Tibial nerve (tissue), 4 donors: ENCODE data around the gene PDGFA. TPM values are rescaled to one million over a fixed set of nuclear protein-coding genes. Genes with fewer than 3 reads are reported as not detected.
A peak's percentile ranks its signal among the peaks of the same experiment; 100 is the strongest.

Source experiments
- DNase-seq, 2 donors: peaks; one replicate each; pipeline ENCODE4 v3.0.0-alpha.2; 2019; ENCODE audit warnings: low spot score in 2 of 2
- H3K27ac ChIP-seq, 4 donors: fragments of 200-600 bp; sonication (generic) in 3 of 4; one replicate each; pipeline ENCODE4 v1.5.1; 2017 to 2019; ENCODE audit warnings: mild to moderate bottlenecking in 1 of 4
- H3K27me3 ChIP-seq, 2 donors: fragments of 200-600 bp; sonication (generic) in 1 of 2; one replicate each; pipeline versions ENCODE4 v1.5.1 to v1.6.0; 2017 to 2019
- H3K36me3 ChIP-seq, 3 donors: fragments of 200-600 bp; sonication (generic); one replicate each; pipeline ENCODE4 v1.5.1; 2018 to 2019
- H3K4me1 ChIP-seq, 4 donors: fragments of 200-600 bp; sonication (generic) in 3 of 4; one replicate each; pipeline ENCODE4 v1.5.1; 2017 to 2019
- H3K4me3 ChIP-seq, 4 donors: fragments of 200-600 bp; sonication (generic) in 3 of 4; one replicate each; pipeline ENCODE4 v1.5.1; 2017 to 2019; ENCODE audit warnings: mild to moderate bottlenecking in 1 of 4, moderate library complexity in 1 of 4
- H3K9me3 ChIP-seq, 4 donors: fragments of 200-600 bp; sonication (generic) in 3 of 4; one replicate each; pipeline ENCODE4 v1.5.1; 2017 to 2019
- EP300 ChIP-seq, 2 donors: sonication (generic); formaldehyde crosslinking; IDR thresholded peaks; one replicate each; pipeline ENCODE4 v1.6.1; 2017; ENCODE audit warnings: antibody characterized with exemption in 2 of 2, mild to moderate bottlenecking in 1 of 2
- POLR2A ChIP-seq, 2 donors: fragments of 450-650 bp; IDR thresholded peaks; one replicate each; pipeline ENCODE4 v1.6.1; 2017; ENCODE audit warnings: antibody characterized with exemption in 2 of 2, mild to moderate bottlenecking in 2 of 2, moderate library complexity in 2 of 2
- WGBS, 2 donors: methylation state at CpG; one replicate each; pipeline ENCODE4 v1.1.5; 2018; 5-methylcytosine and 5-hydroxymethylcytosine counted together
- total RNA-seq, 4 donors: library from RNA; depleted of rRNA; stranded (reverse); fragments of >200 nt; gene quantifications; one replicate each; pipeline ENCODE4 v1.1.0, GENCODE V29; 2016
- TF ChIP-seq, protein P1 (sequence below), 5 experiments: fragments of 200-600 bp in 3 of 5; fragments of 450-650 bp in 2 of 5; sonication (generic) in 3 of 5; IDR thresholded peaks; one replicate each; pipeline ENCODE4 v1.5.1; 2016 to 2019; ENCODE audit warnings: antibody characterized with exemption in 5 of 5, mild to moderate bottlenecking in 3 of 5, moderate library complexity in 2 of 5

The PDGFA gene
- total RNA-seq, 4 donors from 2014 or later, result 33.4 to 84.1 (median 40.6) TPM

DNA sequence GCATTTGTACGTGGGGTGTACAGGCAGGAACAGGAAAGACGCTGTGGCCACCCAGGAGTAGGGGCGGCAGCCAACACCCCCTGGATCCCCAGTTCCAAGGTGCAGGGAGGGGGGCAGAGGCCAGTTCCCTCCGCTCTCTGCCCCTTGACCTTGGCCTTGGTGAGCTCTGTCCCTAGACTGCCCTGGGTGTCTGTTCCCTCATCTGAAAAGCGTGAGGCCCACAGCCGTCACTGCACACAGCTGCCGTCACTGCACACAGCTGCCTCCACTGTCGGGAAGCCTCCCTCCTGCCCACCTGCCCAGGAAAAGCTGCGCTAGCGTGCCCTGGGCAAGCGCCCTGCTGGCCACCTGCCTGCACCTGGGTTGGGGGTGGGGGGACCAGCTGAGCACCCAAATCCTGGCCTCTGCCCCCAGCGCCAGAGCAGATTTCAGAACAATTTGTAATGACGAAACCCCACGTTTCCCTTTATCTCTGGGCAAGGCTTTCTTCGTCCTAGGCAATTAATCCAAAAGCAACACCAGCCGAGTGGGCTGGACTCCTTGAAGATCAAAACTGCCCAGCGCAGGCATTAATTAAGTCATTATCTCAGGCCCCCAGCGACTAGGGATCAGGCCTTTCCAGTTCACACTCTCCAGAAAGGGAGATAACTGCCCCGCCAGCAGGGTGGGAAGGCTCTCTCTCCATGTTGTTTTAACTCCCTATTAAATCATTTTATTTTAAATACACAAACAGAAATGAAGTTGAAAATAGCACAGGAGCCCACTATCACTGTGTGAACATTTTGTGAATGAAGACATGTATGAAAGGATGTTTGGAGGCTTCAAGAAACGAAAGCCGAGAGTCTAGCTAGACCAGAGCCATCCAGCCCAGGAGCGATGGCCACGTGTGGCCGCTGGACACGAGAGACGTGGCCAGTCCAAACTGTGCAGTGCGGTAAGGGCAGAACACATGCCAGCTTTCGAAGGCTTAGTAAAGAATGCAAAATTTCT lies 4.0 kb upstream of the PDGFA start:
- TF ChIP-seq, protein P1, sequence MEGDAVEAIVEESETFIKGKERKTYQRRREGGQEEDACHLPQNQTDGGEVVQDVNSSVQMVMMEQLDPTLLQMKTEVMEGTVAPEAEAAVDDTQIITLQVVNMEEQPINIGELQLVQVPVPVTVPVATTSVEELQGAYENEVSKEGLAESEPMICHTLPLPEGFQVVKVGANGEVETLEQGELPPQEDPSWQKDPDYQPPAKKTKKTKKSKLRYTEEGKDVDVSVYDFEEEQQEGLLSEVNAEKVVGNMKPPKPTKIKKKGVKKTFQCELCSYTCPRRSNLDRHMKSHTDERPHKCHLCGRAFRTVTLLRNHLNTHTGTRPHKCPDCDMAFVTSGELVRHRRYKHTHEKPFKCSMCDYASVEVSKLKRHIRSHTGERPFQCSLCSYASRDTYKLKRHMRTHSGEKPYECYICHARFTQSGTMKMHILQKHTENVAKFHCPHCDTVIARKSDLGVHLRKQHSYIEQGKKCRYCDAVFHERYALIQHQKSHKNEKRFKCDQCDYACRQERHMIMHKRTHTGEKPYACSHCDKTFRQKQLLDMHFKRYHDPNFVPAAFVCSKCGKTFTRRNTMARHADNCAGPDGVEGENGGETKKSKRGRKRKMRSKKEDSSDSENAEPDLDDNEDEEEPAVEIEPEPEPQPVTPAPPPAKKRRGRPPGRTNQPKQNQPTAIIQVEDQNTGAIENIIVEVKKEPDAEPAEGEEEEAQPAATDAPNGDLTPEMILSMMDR (IDR thresholded peaks at IDR 0.05), result no peak
- no peak for TF ChIP-seq EP300 (IDR thresholded peaks at IDR 0.05)
- no peak for TF ChIP-seq POLR2A (IDR thresholded peaks at IDR 0.05)
- Histone ChIP-seq H3K36me3 (no peaks in the 10 kb centered on the region), H3K4me1 (peaks cover 3 to 32% (median 25%) of the 10 kb centered on the region in 4 donors), H3K27ac (peak overlapping the region in 1 of 4 donors; percentile 88), H3K4me3 (no peak overlapping the region), H3K27me3 (peaks cover 0 to 31% of the 10 kb centered on the region in 2 donors), H3K9me3 (peaks cover 0 to 11% (median 0%) of the 10 kb centered on the region in 4 donors)
- DNase-seq, result no peak
- WGBS, 2 donors, result 80 to 88% methylated on average over 25 to 27 of the region's 28 CpGs

GRCh38 chr7:522951-523314 lies 3.3 kb upstream of the PDGFA start:
- 34 to 38% methylated on average over 17 to 18 of the region's 21 CpGs for WGBS, 2 donors
- DNase-seq, result no peak
- peaks cover 3 to 38% (median 25%) of the 10 kb centered on the region in 4 donors for H3K4me1 ChIP-seq
- no peaks in the 10 kb centered on the region for H3K36me3 ChIP-seq
- peak overlapping the region in 1 of 4 donors; percentile 88 for H3K27ac ChIP-seq
- TF ChIP-seq, protein P1 (IDR thresholded peaks at IDR 0.05), result no peak
- TF ChIP-seq EP300 (IDR thresholded peaks at IDR 0.05) (no peak), POLR2A (IDR thresholded peaks at IDR 0.05) (no peak)
- peaks cover 0 to 31% of the 10 kb centered on the region in 2 donors for H3K27me3 ChIP-seq
- peaks cover 0 to 10% (median 0%) of the 10 kb centered on the region in 4 donors for H3K9me3 ChIP-seq
- H3K4me3 ChIP-seq, result peak overlapping the region in 3 of 4 donors; percentile 21 to 55 (median 45)

- peak in 1 of 2 donors; percentile 14 for TF ChIP-seq EP300 (IDR thresholded peaks at IDR 0.05)
- no peak for TF ChIP-seq POLR2A (IDR thresholded peaks at IDR 0.05)
- TF ChIP-seq, protein P1 (IDR thresholded peaks at IDR 0.05), result no peak
- peak overlapping the region in 2 of 4 donors; percentile 32 to 88 for H3K27ac ChIP-seq
- no peaks in the 10 kb centered on the region for H3K36me3 ChIP-seq
- peaks cover 0 to 27% of the 10 kb centered on the region in 2 donors for H3K27me3 ChIP-seq
- peak in 1 of 2 donors; percentile 33 for DNase-seq
- H3K4me3 ChIP-seq, result peak overlapping the region; percentile 21 to 55 (median 46)
- WGBS, 2 donors, result 0 to 1% methylated on average over 11 to 74 of the region's 91 CpGs
- H3K4me1 ChIP-seq, result peaks cover 3 to 42% (median 25%) of the 10 kb centered on the region in 4 donors
- H3K9me3 ChIP-seq, result peaks cover 0 to 4% (median 0%) of the 10 kb centered on the region in 4 donors
Measured at GRCh38 chr7:522071-522950, 2.7 kb upstream of the PDGFA start.

- Histone ChIP-seq H3K27ac (peak overlapping the region in 2 of 4 donors; percentile 32 to 88), H3K9me3 (no peaks in the 10 kb centered on the region), H3K4me1 (peaks cover 3 to 46% (median 28%) of the 10 kb centered on the region in 4 donors), H3K36me3 (no peaks in the 10 kb centered on the region), H3K4me3 (peak overlapping the region; percentile 21 to 55 (median 46)), H3K27me3 (peaks cover 0 to 27% of the 10 kb centered on the region in 2 donors)
- WGBS, 2 donors, result 16 to 20% methylated on average over 58 to 61 of the region's 72 CpGs
- TF ChIP-seq POLR2A (IDR thresholded peaks at IDR 0.05) (no peak), EP300 (IDR thresholded peaks at IDR 0.05) (no peak)
- TF ChIP-seq, protein P1 (IDR thresholded peaks at IDR 0.05), result no peak
- DNase-seq, result no peak
Measured at GRCh38 chr7:521221-522070, 1.8 kb upstream of the PDGFA start.
